HG02623 (cell line): ENCODE measurements around the gene SFTPD.

Experiments
- ATAC-seq: cut with Tn5 transposase; IDR thresholded peaks from one replicate; pipeline ENCODE4 v1.9.1; 2021; ENCODE audit warnings: moderate library complexity; ENCODE audit not compliant: unreplicated experiment

SFTPD gene

DNA sequence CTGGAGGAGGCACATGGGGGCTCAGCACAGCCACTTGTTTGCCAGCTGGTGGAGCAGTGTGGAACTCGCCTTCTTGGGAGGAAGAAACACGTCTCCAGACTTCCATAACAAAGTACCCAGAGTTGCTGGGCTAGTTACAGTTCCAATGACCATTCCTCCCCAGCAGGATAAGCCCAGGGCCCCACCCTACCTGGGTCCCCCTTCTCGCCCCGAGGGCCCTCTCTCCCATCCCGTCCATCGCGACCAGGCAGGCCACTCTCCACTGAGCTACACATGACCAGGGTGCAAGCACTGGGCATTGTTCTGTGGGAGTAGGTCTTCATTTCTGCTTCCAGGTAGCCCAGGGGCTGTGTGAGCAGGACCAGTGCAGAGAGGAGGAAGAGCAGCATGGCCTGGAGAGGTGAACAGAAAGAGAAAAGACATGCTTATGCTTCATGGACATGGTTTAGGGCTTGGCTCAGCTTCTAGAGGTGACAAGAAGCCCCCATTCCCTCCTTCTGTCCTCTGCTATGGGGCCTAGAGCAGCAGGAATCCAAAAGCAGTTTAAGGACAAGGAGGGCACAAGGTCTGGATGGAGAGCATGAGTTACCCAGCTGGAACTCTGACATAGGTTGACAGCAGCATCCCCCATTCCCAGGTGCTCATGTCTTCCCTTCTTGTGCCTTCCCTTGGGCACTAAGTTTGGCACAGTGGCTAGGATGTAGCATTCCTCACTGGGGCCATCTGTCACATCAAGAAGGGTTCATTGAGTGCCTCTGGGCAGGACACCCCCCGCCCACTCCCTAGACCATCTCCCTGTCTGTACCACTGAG is 2.4 kb downstream of the SFTPD start:
- ATAC-seq: no peak

DNA sequence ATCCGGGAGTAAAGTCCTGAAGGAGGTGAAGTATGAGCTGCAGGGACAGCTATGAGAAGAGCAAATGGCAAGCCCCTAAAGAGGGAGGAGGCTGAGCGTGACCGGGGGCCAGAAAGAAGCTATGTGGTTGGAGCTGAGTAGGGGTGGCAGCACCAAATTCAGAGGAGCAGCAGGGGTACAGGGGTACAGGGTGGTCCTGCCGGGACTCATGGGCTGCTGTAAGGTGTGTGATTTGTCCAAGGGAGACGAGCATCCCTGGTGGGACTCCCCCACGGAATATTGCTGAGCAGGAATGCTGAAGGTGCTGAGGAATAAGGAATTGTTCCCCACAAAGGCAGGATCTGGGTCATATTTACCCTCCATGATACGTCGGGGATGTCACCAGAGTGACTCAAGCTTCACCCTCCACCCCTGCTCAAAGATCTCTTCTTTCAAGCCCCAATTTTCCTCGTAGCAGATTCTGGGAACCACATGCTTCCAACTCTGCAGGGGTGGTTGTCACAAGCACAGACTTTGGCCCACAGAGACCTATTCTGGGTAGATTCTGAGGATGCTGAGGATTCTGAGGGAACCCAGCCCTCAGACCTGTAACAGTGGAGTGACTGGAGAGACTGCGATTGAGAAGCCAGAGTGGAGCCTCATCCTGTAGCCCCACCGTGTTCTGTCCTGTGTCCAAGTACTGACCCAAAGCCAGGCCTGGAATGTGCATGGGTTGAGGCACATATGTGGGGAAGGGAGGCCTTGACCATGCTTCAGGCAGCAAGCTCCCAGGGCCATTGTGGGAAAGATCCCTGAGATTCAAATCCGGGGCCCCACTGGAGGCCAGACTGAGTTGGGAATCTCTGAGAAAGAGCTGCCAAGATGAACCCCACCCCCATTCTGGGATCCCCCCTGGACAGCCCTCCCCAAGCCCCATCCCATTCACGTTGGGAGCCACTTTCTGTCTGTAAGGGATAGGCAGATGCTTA is 4.2 kb downstream of the SFTPD start:
- ATAC-seq: no peak

DNA sequence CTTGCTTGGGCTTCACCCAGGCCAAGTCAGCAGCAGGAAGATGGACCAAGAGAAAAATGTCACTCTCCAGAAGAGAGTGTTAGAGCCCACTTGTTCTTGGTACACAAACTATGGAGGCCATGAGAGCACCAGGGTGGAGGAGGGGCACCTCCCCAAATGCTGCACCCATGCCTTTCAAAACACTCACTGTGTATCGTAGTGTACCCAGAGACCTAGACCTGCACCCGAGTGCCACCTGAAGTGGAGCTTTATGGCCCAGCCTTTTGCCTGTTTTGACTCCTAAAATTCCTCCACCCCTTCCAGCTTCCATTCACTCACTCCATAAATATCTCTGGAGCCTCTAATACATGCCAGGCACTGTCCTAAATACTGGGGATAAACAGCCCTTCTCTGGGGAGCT is 5.0 kb downstream of the SFTPD start:
- no peak for ATAC-seq

DNA sequence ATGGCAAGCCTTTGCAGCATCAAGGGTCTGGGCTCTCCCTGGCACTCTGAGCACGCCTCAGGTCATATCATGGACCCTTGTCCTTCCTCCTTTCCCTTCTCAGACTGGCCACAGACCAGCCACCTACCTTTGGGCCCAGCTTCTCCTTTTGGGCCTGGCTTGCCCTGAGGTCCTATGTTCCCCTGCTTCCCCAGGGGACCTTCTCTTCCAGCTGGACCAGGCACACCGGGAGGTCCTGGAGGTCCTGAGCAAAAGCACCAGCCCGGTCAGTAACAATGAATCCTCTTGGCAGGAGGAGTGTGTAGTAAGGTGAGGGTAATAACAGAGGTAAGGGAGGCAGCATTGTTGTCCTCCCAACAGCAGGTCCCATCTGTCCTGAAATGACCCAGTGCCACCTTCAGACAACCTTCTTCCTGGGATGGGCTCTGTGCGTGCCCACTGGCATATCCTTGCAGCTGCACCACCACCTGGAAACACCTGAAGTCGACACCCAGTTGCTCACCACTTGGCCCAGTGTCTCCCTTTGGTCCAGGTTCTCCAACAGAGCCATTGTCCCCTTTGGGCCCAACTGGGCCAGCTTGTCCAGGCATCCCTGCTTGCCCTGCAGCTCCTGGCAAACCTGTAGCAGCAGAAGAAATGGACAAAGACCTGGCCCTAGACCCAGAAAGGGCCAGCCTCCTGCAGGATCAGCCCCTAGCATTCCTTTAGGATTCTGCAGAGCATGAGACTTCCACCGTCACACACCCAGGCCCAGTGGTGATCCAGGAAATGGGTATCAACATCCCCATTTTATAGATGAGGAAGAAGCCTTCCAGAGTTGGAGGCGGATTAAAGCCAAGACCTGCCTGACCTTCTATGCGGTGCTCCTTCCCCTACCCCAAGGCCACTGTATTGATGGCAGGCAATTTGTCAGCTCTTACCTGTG is 6.4 kb downstream of the SFTPD start:
- ATAC-seq: no peak

DNA sequence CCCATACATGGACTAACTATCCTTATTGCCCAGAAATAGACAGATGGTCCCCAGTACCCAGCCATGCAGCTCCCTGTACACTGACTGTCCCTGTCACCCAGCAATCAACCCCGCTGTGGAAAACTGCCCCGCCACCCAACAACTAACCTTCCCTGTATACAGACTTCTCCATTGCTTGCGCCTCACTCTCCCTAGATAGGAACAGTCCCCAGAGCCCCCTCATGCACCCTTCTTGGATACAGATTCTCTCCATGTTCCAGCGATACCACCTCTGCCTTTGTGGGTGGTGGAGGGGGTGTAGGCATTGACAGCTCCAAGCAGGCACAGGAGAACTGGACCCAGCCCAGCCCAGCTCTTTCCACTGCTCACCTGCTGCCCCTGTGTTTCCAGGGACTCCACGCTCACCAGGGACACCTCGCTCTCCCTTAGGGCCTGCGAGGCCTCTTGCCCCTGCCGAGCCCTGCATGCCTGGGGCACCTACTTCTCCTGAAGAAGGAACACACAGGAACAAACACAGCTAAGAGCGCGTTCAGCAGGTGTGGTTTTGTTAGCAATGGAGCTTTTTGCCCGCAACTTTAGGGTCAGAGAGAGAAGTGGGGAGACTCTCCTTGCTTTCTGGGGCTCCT is 7.2 kb downstream of the SFTPD start:
- ATAC-seq: no peak

DNA sequence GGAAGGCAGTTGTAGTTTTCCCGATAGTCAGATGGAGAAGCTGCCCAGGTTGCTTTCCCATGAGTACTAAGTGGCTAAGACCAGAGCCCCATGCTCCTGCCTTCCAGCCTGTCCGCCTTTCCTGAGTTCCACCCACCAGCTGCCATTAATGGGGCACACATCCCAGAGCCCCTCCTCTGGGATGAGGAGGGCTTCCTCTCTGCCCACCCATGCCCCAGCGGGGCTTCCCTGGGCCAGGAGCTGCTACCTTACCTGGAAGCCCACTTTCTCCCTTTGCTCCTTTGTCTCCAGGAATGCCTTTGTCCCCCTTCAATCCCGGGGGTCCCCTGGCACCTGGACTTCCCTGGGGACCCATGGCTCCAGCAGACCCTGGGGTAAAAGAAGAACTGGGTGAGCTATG is 7.8 kb downstream of the SFTPD start:
- no peak for ATAC-seq

DNA sequence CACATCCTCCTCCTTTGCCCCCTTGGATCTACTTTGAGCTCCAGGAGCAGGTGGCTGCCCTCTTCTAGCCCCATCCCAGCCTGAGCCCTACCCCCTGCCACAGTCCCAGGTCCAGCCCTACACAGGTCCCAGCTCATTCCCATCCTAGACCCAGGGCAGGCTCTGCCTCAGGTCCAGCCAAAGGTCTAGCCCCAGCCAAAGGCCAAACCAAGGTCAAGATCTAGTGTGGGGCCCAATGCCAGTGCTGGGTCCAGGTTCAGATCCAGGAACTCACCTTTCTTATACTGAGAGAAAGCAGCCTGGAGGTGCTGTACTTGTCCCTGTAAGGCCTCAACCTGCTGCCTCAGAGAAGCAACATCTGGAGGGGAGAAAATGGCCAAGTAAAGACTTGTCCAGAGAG is 8.5 kb downstream of the SFTPD start:
- no peak for ATAC-seq

DNA sequence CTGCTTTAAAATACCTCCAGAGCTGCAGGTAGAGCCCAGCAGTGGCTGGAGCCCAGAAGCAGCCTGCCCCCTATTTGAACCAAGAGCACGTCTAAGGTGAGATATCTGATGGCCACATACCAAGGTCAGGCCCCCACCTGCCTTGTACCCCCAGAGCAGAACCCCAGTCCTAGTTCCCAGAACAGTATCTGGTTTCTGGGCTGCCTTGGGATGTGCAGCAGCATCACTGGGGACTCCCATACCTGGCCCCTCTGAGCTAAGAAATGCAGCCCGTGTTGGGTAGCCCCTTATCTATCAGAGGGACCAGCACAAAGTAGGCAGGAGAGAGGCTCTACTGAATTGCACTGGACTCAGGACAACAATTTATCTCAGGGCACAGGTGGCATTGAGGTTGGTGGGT is 8.9 kb downstream of the SFTPD start:
- no peak for ATAC-seq

DNA sequence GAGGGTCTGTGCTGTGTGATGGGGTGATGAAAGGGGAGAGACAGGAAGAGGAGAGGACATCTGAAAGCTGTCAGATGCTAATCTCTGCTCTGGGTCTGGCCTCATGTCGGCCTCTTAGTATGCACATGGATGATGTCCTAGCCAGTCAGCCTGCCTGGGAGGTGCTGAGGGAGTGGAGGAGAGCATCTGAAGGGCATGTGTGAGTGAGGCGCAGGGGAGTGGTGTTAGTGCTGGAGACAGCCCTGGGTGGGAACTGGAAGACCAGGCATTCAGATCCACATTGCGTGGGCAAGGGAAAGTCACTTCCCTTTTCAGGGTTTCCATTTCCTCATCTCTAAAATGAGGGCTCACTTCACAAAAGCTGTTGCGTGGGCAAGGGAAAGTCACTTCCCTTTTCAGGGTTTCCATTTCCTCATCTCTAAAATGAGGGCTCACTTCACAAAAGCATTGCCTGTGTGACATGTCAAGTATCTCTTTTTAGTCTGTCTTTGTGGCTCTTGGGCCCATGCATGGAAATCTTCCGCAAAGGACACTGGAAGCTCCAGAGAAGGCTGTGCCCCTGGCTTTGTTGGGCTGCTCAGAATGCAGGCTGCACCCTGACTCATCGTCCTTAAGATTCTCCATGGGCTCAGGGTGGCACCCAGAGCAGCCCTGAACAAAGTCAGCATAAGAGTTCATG is 10.0 kb downstream of the SFTPD start:
- ATAC-seq: peak; percentile 79

DNA sequence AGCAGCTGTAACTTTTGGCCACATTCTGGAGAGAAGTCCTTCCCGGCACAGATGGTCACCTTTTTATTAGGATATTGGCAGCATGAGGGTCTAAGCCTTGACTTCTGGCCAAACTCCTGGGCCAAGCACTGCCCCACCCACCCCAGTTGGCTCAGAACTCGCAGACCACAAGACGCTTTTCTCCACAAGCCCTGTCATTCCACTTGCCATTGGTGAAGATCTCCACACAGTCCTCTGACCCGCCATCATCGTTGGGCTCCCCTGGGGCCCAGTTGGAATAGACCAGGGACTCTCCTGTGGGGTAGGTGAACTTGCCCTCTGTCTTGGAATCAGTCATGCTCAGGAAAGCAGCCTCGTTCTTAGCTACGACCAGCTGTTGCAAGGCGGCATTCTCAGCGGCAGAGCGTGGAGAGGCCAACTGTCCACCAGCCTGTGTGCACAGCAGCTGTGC is 11.2 kb downstream of the SFTPD start:
- ATAC-seq: no peak

DNA sequence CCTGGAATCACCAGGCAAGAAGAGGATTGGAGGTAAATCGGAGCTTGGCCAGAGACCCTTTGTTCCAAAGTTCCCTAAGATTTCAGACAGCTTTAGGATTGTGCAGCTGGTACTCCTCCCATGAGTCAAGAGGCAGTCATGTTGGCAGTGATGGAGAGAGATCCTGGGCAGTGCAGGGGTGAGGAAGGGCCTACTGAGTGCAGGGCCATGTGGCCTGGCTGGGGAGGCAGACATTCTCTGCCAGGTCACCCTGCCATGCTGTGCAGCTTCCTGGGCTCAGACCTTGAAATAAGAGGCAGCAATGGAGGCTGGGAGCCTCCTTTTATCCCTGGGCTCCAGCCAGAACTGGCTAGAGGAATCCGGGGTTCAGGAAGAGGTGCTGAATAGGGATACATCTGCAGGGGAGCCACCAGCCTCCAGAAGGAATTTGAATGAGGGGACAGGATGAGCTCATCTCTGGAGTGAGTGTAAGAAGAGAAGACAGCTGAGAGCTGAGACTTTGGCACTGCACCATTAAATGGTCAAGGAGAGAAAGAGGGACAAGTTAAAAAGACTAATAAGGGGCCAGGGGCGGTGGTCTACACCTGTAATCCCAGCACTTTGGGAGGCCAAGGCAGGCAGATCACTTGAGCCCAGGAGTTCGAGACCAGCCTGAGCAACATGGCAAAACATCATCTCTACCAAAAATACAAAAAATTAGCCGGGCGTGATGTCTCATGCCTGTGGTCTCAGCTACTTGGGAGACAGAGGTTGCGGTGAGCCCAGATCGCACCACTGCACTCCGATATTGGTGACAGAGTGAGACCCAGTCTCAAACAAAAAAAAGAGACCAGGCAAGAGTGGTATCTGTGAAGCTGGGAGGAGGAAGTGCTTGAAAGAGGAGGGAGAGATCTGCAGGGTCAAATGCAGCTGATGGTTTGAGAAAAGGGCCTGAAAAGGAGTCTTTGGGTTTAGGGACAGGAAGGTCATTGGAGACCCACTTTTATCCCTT is 12.0 kb downstream of the SFTPD start:
- no peak for ATAC-seq

DNA sequence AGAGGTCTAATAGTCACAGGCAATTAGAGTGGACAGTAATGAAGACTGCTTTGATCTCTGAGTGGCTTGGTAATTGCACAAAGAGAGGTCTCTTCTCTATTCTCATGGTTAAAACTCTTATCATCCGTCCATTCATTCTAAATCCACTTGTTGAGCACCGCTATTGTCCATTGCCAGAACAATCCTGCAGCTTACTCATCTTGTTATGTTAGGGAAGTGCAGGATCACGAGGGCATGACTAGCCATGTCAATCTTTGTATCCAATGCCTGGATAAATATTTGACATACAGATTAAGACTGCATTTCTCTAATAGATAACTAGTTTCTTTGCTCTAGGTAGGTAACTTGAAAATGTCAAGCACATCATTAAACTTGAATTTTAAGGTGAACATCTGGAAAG is 14.9 kb downstream of the SFTPD start:
- ATAC-seq: no peak

DNA sequence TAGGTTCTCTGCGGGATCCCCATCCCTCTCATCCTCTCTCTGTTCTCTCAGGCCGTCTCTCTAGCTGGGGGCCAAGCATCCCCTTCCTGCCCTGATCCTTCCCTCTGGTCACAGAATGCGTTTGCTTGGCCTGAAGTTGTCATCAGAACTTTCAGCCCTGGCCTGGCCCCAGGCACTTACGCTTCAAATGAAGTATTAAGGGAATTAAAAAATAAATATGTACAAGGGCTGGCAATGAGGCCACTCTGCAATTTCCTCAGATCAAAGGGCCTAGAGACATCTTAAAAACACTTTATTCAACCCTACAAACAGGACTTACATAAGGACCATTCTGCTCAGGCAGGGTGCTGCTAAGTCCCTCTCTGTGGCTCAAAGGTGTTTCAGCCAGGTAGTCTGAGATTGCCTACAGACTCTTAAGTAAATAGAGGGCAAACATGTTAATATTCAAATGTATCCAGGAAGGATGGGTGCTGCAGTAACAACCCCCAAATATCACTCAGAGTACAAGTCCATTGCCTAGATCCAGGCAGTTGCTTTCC is 16.0 kb downstream of the SFTPD start:
- ATAC-seq: no peak

DNA sequence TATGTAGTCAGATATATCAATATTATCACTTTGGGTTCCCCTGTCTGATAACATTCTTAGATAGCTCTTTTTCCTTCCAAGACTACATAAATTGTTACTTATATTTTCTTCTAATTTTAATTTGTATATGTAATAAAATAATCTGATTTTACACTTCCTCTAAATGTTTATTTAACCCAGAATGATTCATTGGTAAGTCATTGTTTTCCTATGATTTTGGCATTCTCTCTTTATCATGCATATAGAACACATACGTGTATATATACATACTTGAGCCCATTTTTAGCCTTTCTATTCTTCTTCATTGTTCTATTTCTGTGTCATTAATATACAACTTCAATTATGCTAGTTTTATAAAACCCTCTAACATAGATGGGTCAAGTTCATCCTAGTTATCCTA is 16.6 kb downstream of the SFTPD start:
- ATAC-seq: no peak

DNA sequence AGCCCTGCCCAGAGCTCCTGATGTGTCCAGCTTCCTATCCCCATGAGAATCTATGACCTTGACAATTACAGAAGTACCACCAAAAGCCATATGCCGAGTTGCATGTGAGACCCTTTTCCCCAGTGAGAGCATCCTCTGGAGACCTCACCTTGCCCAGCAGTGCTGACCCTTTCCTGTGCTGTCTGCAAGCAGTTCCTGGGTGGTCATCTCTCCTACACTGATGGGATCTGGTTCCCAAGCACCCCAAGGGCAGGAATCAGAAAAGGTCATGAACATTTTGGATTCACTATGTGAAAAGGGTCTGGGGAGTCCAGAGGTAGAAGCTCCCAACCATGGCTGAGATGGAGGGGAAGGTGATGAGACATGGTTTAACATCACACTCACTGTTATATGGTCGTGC is 18.2 kb downstream of the SFTPD start:
- ATAC-seq: no peak

DNA sequence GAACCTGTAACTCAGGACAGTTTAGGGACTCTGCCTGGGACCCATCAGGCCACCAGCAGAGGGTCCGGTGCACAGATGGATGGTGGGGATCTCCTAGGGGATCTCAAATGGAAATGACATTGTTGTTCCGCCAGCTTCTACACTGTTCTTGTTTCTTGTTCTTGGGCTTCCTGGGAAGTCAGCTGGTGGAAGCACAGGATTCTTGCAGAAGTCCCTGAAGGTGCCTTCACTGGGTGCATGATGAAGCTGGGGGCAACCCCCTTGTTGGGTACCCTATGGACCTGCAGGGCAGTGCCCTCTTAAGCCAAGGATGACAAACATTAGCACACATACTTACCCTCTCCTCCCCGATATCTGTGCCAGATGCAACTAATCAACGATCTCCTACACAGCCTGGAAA is 18.6 kb downstream of the SFTPD start:
- no peak for ATAC-seq

DNA sequence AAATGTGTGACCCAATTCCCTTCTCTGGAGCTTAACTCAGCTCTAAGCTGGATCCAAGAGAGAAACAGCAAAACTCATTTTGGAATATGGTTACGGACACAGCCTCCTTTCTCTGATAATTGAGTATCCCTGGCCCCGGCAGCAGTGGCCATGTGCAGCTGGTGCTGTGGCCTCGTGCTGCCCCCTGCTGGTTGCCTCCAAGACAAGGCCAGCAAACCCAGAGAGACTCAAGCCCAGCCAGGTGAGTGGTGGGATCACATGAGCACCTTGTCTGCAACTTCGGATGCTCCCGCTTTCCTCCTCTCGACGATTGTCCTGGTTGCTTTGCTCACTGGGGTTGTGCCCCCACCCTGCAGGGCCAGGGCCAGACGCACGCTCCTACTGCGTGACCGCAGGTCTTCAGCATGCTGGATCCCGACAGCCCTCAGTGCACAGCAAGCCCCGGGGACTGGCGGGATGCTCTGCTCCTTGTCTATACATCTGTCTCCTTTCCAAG is 19.4 kb downstream of the SFTPD start:
- peak; percentile 86 for ATAC-seq

DNA sequence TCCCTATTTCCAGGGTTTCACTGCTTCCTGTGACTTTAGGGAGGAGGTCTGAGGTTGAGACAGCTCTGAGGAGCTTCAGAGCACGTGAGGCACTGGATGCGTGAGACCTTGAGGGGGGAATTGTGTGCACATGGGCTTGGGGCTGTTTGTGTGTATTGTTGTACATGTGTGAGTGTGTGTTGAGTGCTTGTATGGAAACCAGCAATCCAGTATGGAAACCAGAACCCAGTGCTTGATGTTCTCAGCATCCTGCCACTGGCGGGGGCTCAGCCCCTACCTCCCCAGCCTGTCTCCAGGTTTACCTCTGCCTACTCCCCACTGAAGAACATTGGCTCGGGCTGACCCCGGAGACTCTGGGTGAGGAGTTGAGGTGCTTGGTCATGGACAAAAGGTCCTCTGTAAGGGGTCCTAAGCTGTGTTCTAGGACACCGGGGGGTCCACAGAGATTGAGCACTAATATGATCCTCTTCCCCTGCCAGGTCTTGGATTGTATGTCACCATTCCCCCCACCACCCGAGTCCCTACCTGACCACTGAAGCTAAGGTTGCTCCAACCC is 20.8 kb downstream of the SFTPD start:
- ATAC-seq: no peak
